Endometrial microvascular endothelial cells (primary cell): Measurements from ENCODE around the gene HCFC1. TPM values are rescaled to one million over a fixed set of nuclear protein-coding genes. Genes with fewer than 3 reads are reported as not detected.

Experiments used
- total RNA-seq: library from RNA; depleted of rRNA; stranded (reverse); fragments of >200 nt; gene quantifications from one replicate; pipeline ENCODE4 v1.2.3, GENCODE V29; 2015; ENCODE audit errors: inconsistent ontology term

HCFC1 gene
- total RNA-seq, 1 donor from 2014 or later: 44.8 TPM

Other genes with a start within 250 kb of the HCFC1 start
- gene BCAP31, start 247.4 kb downstream of the HCFC1 start, total RNA-seq: 282 TPM
- gene ABCD1, start 247.0 kb downstream of the HCFC1 start, total RNA-seq: 11.7 TPM
- 15.3 TPM for gene PLXNB3, start 207.6 kb downstream of the HCFC1 start, total RNA-seq
- gene SRPK3, start 190.8 kb downstream of the HCFC1 start, total RNA-seq: 0.56 TPM
- gene IDH3G, start 177.4 kb downstream of the HCFC1 start, total RNA-seq: 77.5 TPM
- gene SSR4, start 177.2 kb downstream of the HCFC1 start, total RNA-seq: 199 TPM
- gene PDZD4, start 141.3 kb downstream of the HCFC1 start, total RNA-seq: not detected
- gene L1CAM, start 85.6 kb downstream of the HCFC1 start, total RNA-seq: not detected
- not detected for gene AVPR2, start 67.1 kb downstream of the HCFC1 start, total RNA-seq
- gene ARHGAP4, start 45.6 kb downstream of the HCFC1 start, total RNA-seq: 15.4 TPM
- gene NAA10, start 36.8 kb downstream of the HCFC1 start, total RNA-seq: 216 TPM
- not detected for gene RENBP, start 27.2 kb downstream of the HCFC1 start, total RNA-seq
- 9.8 TPM for gene TMEM187, start 936 bp upstream of the HCFC1 start, total RNA-seq
- gene IRAK1, start 48.1 kb upstream of the HCFC1 start, total RNA-seq: 156 TPM
- 20.5 TPM for gene MECP2, start 125.9 kb upstream of the HCFC1 start, total RNA-seq
- gene OPN1LW, start 172.4 kb upstream of the HCFC1 start, total RNA-seq: not detected
- not detected for gene OPN1MW, start 210.8 kb upstream of the HCFC1 start, total RNA-seq
- not detected for gene OPN1MW2, start 247.9 kb upstream of the HCFC1 start, total RNA-seq